ENCODE measurements around the gene ITIH2.
"Not testable (repeated sequence)": the region's sequence is repeated elsewhere in the genome, so short reads cannot be mapped to it uniquely, and the experiment has no call there.

The ITIH2 gene

GRCh38 chr10:7705341-7705740 is 2.2 kb downstream of the ITIH2 start:
- H3K4me3 Mint-ChIP-seq: no peak overlapping the region
- H3K9me3 Mint-ChIP-seq: no peaks in the 10 kb centered on the region
- ATAC-seq (ENCODE audit: low read depth) (no peak), DNase-seq (ENCODE audit: low spot score in 2 of 2) (no peak)
- no peaks in the 10 kb centered on the region for H3K4me1 Mint-ChIP-seq
- H3K27ac Mint-ChIP-seq: no peak overlapping the region
- H3K27me3 Mint-ChIP-seq: peaks cover 8% of the 10 kb centered on the region
- H3K36me3 Mint-ChIP-seq: no peaks in the 10 kb centered on the region

- ATAC-seq (ENCODE audit: low read depth): no peak
- H3K27ac Mint-ChIP-seq: no peak overlapping the region
- DNase-seq (ENCODE audit: low spot score in 2 of 2): no peak
- no peaks in the 10 kb centered on the region for H3K36me3 Mint-ChIP-seq
- peaks cover 9% of the 10 kb centered on the region for H3K27me3 Mint-ChIP-seq
- H3K4me3 Mint-ChIP-seq: no peak overlapping the region
- no peaks in the 10 kb centered on the region for H3K4me1 Mint-ChIP-seq
- H3K9me3 Mint-ChIP-seq: no peaks in the 10 kb centered on the region
Observed at GRCh38 chr10:7706534-7707073, 3.5 kb downstream of the ITIH2 start.

- no peaks in the 10 kb centered on the region for H3K36me3 Mint-ChIP-seq
- no peak overlapping the region for H3K27ac Mint-ChIP-seq
- H3K9me3 Mint-ChIP-seq: no peaks in the 10 kb centered on the region
- no peaks in the 10 kb centered on the region for H3K4me1 Mint-ChIP-seq
- H3K27me3 Mint-ChIP-seq: peaks cover 9% of the 10 kb centered on the region
- H3K4me3 Mint-ChIP-seq: no peak overlapping the region
- no peak for DNase-seq (ENCODE audit: low spot score in 2 of 2)
- no peak for ATAC-seq (ENCODE audit: low read depth)
Observed at GRCh38 chr10:7707102-7707501, 4.0 kb downstream of the ITIH2 start.

- H3K27me3 Mint-ChIP-seq: peaks cover 9% of the 10 kb centered on the region
- H3K27ac Mint-ChIP-seq: no peak overlapping the region
Observed at GRCh38 chr10:7707858-7708622, 4.9 kb downstream of the ITIH2 start.

GRCh38 chr10:7708832-7709231 is 5.7 kb downstream of the ITIH2 start:
- Mint-ChIP-seq H3K36me3 (no peaks in the 10 kb centered on the region), H3K9me3 (no peaks in the 10 kb centered on the region), H3K4me3 (no peak overlapping the region), H3K27me3 (peaks cover 9% of the 10 kb centered on the region), H3K4me1 (no peaks in the 10 kb centered on the region), H3K27ac (no peak overlapping the region)
- ATAC-seq (ENCODE audit: low read depth) (no peak), DNase-seq (ENCODE audit: low spot score in 2 of 2) (no peak)

More at GRCh38 chr10:7707858-7708622, 4.9 kb downstream of the ITIH2 start:
- DNase-seq (ENCODE audit: low spot score in 2 of 2) (no peak), ATAC-seq (ENCODE audit: low read depth) (no peak)
- Mint-ChIP-seq H3K36me3 (no peaks in the 10 kb centered on the region), H3K4me1 (no peaks in the 10 kb centered on the region), H3K9me3 (no peaks in the 10 kb centered on the region), H3K4me3 (no peak overlapping the region)

DNA sequence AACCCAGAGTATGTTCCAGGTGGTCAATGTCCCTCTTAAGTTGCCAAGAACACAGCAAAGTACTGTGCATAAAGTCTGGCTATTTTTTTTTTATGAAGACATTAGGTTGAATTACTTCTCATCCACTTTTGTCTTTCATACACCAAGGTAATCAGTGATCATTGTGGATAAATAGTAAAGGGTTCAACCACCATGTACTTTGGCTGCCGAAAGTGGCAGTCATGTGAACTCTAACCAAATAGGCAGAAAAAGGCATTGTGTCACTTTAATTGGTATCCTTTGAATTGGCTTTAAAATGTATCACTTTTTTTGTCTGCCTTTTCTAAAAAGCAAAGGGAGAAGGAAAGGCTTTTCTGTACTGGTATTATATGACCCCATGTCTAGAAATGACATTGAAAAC is 7.3 kb downstream of the ITIH2 start:
- no peaks in the 10 kb centered on the region for H3K4me1 Mint-ChIP-seq
- H3K4me3 Mint-ChIP-seq: no peak overlapping the region
- no peak overlapping the region for H3K27ac Mint-ChIP-seq

DNA sequence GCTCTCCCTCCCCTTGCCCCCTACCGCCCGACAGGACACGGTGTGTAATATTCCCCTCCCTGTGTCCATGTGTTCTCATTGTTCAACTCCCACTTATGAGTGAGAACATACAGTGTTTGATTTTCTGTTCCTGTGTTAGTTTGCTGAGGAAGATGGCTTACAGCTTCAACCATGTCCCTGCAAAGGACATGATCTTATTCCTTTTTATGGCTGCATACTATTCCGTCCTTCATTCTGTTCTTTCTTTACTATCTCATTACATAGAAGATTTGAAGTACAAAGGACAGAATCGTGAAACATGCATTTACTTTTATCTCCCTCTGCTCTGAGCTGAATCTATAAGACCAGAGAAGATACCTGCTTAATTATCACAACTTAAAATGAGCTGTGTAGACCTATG is 8.0 kb downstream of the ITIH2 start:
- not testable (repeated sequence) for H3K36me3 Mint-ChIP-seq; H3K4me1 Mint-ChIP-seq; ATAC-seq (ENCODE audit: low read depth); H3K27me3 Mint-ChIP-seq; DNase-seq (ENCODE audit: low spot score in 2 of 2); H3K9me3 Mint-ChIP-seq; H3K4me3 Mint-ChIP-seq; H3K27ac Mint-ChIP-seq

More for the DNA sequence above, 7.3 kb downstream of the ITIH2 start:
- ATAC-seq (ENCODE audit: low read depth) (no peak), DNase-seq (ENCODE audit: low spot score in 2 of 2) (no peak)
- no peaks in the 10 kb centered on the region for H3K9me3 Mint-ChIP-seq
- H3K27me3 Mint-ChIP-seq: peaks cover 7% of the 10 kb centered on the region
- no peaks in the 10 kb centered on the region for H3K36me3 Mint-ChIP-seq

- Mint-ChIP-seq H3K27ac (no peak overlapping the region), H3K9me3 (no peaks in the 10 kb centered on the region), H3K4me3 (no peak overlapping the region), H3K27me3 (peaks cover 11% of the 10 kb centered on the region), H3K4me1 (no peaks in the 10 kb centered on the region), H3K36me3 (no peaks in the 10 kb centered on the region)
- DNase-seq (ENCODE audit: low spot score in 2 of 2) (no peak), ATAC-seq (ENCODE audit: low read depth) (no peak)
Observed at GRCh38 chr10:7715515-7715914, 12.4 kb downstream of the ITIH2 start.

DNA sequence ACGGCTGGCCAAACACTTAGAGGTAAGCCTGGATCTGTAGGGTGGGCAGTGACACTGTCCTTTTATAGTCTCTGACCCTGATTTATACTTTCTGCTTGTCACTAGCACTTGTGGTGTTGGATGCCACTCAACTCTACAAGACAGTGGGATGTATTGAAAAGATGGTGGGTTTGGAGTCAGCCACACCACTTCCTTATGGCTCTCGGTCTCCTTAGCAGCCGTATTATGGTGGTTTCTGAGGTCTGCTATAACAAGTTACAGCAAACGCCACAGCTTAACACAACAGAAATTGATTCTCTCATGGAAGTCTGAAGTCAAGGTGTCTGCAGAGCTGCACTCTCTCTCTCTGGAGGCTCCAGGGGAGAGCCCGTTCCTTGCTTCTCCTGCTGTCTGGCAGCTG is 14.7 kb downstream of the ITIH2 start:
- Mint-ChIP-seq H3K27ac (no peak overlapping the region), H3K4me1 (no peaks in the 10 kb centered on the region), H3K27me3 (peaks cover 9% of the 10 kb centered on the region), H3K36me3 (no peaks in the 10 kb centered on the region), H3K4me3 (no peak overlapping the region), H3K9me3 (no peaks in the 10 kb centered on the region)
- DNase-seq (ENCODE audit: low spot score in 2 of 2) (no peak), ATAC-seq (ENCODE audit: low read depth) (no peak)

DNA sequence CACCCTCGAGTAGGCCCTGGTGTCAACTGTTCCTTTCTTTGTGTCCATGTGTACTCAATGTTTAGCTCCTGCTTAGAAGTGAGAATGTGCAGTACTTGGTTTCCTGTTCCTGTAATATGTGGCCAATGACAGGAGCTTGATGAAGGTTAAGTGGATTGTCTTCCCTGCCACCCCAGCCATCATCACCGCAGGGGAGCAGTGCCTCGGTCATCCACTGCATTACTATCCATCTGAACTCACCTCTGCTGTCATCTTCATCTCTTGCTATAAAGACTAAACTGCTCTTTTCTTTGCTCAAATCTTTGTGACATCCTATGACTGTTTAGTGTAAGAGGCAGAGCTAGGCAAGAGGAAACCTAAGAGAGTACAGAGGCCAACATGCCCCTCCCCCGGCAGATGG is 15.6 kb downstream of the ITIH2 start:
- ATAC-seq (ENCODE audit: low read depth) (no peak), DNase-seq (ENCODE audit: low spot score in 2 of 2) (no peak)
- H3K4me1 Mint-ChIP-seq: no peaks in the 10 kb centered on the region
- H3K4me3 Mint-ChIP-seq: no peak overlapping the region
- no peaks in the 10 kb centered on the region for H3K9me3 Mint-ChIP-seq
- peaks cover 13% of the 10 kb centered on the region for H3K27me3 Mint-ChIP-seq
- H3K27ac Mint-ChIP-seq: no peak overlapping the region
- H3K36me3 Mint-ChIP-seq: no peaks in the 10 kb centered on the region

GRCh38 chr10:7720478-7720877 is 17.4 kb downstream of the ITIH2 start:
- no peak overlapping the region for H3K4me3 Mint-ChIP-seq
- no peaks in the 10 kb centered on the region for H3K9me3 Mint-ChIP-seq
- DNase-seq (ENCODE audit: low spot score in 2 of 2) (no peak), ATAC-seq (ENCODE audit: low read depth) (no peak)
- no peak overlapping the region for H3K27ac Mint-ChIP-seq
- no peaks in the 10 kb centered on the region for H3K4me1 Mint-ChIP-seq
- peaks cover 12% of the 10 kb centered on the region for H3K27me3 Mint-ChIP-seq
- H3K36me3 Mint-ChIP-seq: no peaks in the 10 kb centered on the region

DNA sequence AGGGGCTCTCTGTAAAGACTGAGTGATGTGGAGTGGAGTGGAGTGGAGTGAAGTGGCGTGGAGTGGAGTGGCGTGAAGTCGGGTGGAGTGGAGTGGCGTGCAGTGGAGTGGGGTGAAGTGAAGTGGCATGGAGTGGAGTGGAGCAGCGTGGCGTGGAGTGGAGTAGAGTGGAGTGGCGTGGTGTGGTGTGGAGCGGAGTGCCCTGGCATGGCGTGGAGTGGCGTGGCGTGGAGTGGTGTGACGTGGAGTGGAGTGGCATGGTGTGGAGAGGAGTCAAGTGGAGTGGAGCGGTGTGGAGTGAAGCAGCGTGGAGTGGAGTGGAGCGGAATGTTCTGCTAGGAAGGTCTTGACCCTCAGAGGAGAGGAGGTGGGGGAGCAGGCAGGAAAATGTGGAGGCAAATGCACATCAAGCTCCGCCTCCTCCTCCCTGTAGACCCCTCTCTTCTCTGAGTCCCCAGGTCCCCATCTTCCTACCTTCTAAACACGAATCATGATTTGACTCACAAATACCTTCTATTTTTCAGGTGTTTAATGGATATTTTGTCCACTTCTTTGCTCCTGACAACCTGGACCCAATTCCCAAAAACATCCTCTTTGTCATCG is 19.9 kb downstream of the ITIH2 start:
- Mint-ChIP-seq H3K9me3 (no peaks in the 10 kb centered on the region), H3K27ac (no peak overlapping the region), H3K36me3 (no peaks in the 10 kb centered on the region), H3K27me3 (peaks cover 13% of the 10 kb centered on the region), H3K4me3 (no peak overlapping the region), H3K4me1 (no peaks in the 10 kb centered on the region)
- DNase-seq (ENCODE audit: low spot score in 2 of 2): no peak
- ATAC-seq (ENCODE audit: low read depth): no peak

DNA sequence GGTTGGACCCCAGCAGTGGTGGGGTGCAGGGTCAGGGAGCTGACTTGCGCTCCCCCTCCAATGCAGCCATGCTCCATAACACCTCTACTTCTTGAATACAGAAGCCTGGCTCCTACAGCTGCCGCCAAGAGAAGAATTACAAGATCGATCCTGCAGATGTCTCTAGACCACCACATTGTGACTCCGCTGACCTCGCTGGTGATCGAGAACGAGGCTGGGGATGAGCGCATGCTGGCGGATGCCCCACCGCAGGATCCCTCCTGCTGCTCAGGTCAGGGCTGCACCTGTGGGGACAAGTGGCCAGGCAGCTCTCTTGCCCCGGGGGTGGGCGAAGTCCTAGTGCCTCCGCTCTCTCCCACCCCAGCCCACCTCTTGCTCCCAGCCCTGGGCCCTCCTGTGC is 31.7 kb downstream of the ITIH2 start:
- no peak for ATAC-seq (ENCODE audit: low read depth)
- Mint-ChIP-seq H3K27me3 (peaks cover 13% of the 10 kb centered on the region), H3K27ac (no peak overlapping the region), H3K4me1 (no peaks in the 10 kb centered on the region), H3K36me3 (peaks cover 2% of the 10 kb centered on the region), H3K4me3 (no peak overlapping the region), H3K9me3 (no peaks in the 10 kb centered on the region)
- no peak for DNase-seq (ENCODE audit: low spot score in 2 of 2)

DNA sequence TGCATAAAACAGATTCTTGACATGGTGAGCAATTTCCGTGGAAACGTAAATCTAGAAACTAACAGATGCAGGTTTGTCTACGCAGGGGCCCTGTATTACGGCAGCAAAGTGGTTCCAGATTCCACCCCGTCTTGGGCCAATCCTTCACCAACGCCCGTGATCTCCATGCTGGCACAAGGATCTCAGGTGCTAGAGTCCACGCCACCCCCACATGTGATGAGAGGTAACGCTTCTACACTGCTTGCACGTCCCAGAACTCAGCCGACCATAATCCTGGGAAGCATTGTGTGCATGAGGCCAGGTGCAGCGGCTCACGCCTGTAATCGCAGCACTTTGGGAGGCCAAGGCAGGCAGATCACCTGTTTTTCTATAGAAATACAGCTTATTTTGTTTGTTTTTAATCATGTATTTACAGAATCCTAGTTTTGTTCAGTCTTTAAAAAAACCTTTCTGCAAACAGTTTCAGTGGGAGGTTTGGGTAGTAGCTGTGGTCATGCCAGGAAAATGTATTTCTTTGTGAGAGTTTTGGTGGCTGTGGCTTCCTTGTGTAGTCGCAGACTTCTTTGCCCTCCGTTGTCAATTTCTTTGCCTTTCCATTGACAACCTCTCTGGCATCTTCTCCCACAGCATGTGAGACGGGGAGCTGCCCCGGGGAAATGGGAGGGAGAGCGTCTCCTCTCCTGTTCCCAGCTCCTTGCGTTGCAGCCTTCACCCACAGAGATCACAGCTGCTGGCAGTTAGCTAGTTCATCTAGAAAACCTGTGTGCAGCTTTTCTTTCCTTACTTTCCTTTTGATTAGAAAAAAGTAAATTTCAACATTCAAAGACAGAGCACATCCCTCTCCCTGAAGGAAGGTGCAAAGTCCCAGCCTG is 35.7 kb downstream of the ITIH2 start:
- ATAC-seq (ENCODE audit: low read depth) (no peak), DNase-seq (ENCODE audit: low spot score in 2 of 2) (no peak)
- no peaks in the 10 kb centered on the region for H3K4me1 Mint-ChIP-seq
- H3K27me3 Mint-ChIP-seq: peaks cover 1% of the 10 kb centered on the region
- H3K27ac Mint-ChIP-seq: no peak overlapping the region
- H3K4me3 Mint-ChIP-seq: no peak overlapping the region
- no peaks in the 10 kb centered on the region for H3K9me3 Mint-ChIP-seq
- no peaks in the 10 kb centered on the region for H3K36me3 Mint-ChIP-seq
